Lung (tissue), 12 donors: ENCODE measurements around the gene FAM107A. TPM values are rescaled to one million over a fixed set of nuclear protein-coding genes. Genes with fewer than 3 reads are reported as not detected.

Experiments
- ATAC-seq: fragments of 200-7000 bp; cut with Tn5 transposase; one replicate; pipeline ENCODE4 v1.9.1; 2020; ENCODE audit warnings: moderate number of reproducible peaks; ENCODE audit not compliant: insufficient read depth, low FRiP score
- DNase-seq, 3 donors: peaks; one replicate each; pipeline ENCODE4 v3.0.0-alpha.2; 2013 to 2017
- H3K27ac ChIP-seq, 2 donors: one replicate each; pipeline ENCODE4 v1.5.1; 2013; ENCODE audit warnings: mild to moderate bottlenecking in 2 of 2, moderate library complexity in 2 of 2, control low read depth in 1 of 2, inconsistent platforms in 1 of 2, low read depth in 1 of 2, low read length in 1 of 2
- H3K27me3 ChIP-seq, 3 donors: one replicate each; pipeline ENCODE4 v1.5.1; 2013; ENCODE audit warnings: low read length in 2 of 3; ENCODE audit not compliant: control insufficient read depth in 3 of 3, insufficient read depth in 3 of 3
- H3K36me3 ChIP-seq, 4 donors: one replicate each; pipeline ENCODE4 v1.5.1; 2013; ENCODE audit warnings: low read length in 4 of 4, mild to moderate bottlenecking in 1 of 4, moderate library complexity in 1 of 4; ENCODE audit not compliant: control insufficient read depth in 4 of 4, insufficient read depth in 4 of 4
- H3K4me1 ChIP-seq, 5 donors: one replicate each; pipeline ENCODE4 v1.5.1; 2013; ENCODE audit warnings: low read length in 5 of 5, mild to moderate bottlenecking in 2 of 5, moderate library complexity in 1 of 5; ENCODE audit not compliant: control insufficient read depth in 5 of 5, insufficient read depth in 5 of 5
- H3K4me3 ChIP-seq: one replicate; pipeline ENCODE4 v1.5.1; 2013; ENCODE audit warnings: mild to moderate bottlenecking, control low read depth, moderate library complexity
- H3K9ac ChIP-seq, 2 donors: one replicate each; pipeline ENCODE4 v1.5.1; 2013; ENCODE audit warnings: low read length in 2 of 2, control low read depth in 1 of 2; ENCODE audit not compliant: insufficient read depth in 1 of 2
- H3K9me3 ChIP-seq, 4 donors: one replicate each; pipeline ENCODE4 v1.5.1; 2013; ENCODE audit warnings: low read length in 3 of 4, mild to moderate bottlenecking in 1 of 4, moderate library complexity in 1 of 4; ENCODE audit not compliant: control insufficient read depth in 4 of 4, insufficient read depth in 3 of 4
- WGBS, 2 donors: extraction: QIAGEN DNeasy Blood & Tissue Kit; methylation state at CpG; one replicate each; pipeline ENCODE4 v1.1.7; 2013; 5-methylcytosine and 5-hydroxymethylcytosine counted together
- polyA plus RNA-seq, 2 donors: library from polyadenylated mRNA; stranded (reverse); fragments of 200-250 nt; gene quantifications; one replicate each; pipeline ENCODE4 v1.2.1, GENCODE V29; 2013
- total RNA-seq, 2 donors: library from RNA; depleted of rRNA in 1 of 2; stranded (reverse); fragments of >200 nt in 1 of 2; gene quantifications; one replicate each; pipeline ENCODE4 v1.2.1, GENCODE V29; 2014 to 2021
- TF ChIP-seq, protein P1 (sequence below): IDR thresholded peaks from 2 replicates; pipeline ENCODE4 v1.5.1; 2012; ENCODE audit warnings: mild to moderate bottlenecking; ENCODE audit errors: control extremely low read depth, extremely low read depth
- donor health status: control.
- donor health status: control.
- donor health status: Bipolar disorder and iron deficiency.
- donor health status: healthy.
- donor health status: DM: yes; HTN: yes; CAD: no.

The FAM107A gene
- total and polyA plus RNA-seq, 4 donors, result 4.2 to 83.6 (median 34.7) TPM

GRCh38 chr3:58556001-58556400 is 21.2 kb downstream of the FAM107A start:
- DNase-seq (no peak), ATAC-seq (no peak)
- Histone ChIP-seq H3K4me3 (no peak overlapping the region), H3K27me3 (no peaks in the 10 kb centered on the region), H3K9me3 (peaks cover 0 to 3% (median 0%) of the 10 kb centered on the region in 4 donors), H3K36me3 (no peaks in the 10 kb centered on the region), H3K9ac (no peak overlapping the region), H3K27ac (no peak overlapping the region), H3K4me1 (peaks cover 0 to 9% (median 0%) of the 10 kb centered on the region in 5 donors)
- TF ChIP-seq, protein P1, sequence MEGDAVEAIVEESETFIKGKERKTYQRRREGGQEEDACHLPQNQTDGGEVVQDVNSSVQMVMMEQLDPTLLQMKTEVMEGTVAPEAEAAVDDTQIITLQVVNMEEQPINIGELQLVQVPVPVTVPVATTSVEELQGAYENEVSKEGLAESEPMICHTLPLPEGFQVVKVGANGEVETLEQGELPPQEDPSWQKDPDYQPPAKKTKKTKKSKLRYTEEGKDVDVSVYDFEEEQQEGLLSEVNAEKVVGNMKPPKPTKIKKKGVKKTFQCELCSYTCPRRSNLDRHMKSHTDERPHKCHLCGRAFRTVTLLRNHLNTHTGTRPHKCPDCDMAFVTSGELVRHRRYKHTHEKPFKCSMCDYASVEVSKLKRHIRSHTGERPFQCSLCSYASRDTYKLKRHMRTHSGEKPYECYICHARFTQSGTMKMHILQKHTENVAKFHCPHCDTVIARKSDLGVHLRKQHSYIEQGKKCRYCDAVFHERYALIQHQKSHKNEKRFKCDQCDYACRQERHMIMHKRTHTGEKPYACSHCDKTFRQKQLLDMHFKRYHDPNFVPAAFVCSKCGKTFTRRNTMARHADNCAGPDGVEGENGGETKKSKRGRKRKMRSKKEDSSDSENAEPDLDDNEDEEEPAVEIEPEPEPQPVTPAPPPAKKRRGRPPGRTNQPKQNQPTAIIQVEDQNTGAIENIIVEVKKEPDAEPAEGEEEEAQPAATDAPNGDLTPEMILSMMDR, result no peak
- WGBS, 2 donors, result 92 to 94% methylated on average over 5 of the region's 5 CpGs

GRCh38 chr3:58555203-58555602 is 22.0 kb downstream of the FAM107A start:
- TF ChIP-seq, protein P1, result no peak
- ATAC-seq (no peak), DNase-seq (no peak)
- H3K4me3 ChIP-seq, result no peak overlapping the region
- H3K9me3 ChIP-seq, result peaks cover 0 to 3% (median 0%) of the 10 kb centered on the region in 4 donors
- 70 to 91% methylated on average over 2 of the region's 2 CpGs for WGBS, 2 donors
- H3K9ac ChIP-seq, result no peak overlapping the region
- peaks cover 0 to 5% (median 0%) of the 10 kb centered on the region in 5 donors for H3K4me1 ChIP-seq
- H3K27me3 ChIP-seq, result no peaks in the 10 kb centered on the region
- no peak overlapping the region for H3K27ac ChIP-seq
- H3K36me3 ChIP-seq, result no peaks in the 10 kb centered on the region

DNA sequence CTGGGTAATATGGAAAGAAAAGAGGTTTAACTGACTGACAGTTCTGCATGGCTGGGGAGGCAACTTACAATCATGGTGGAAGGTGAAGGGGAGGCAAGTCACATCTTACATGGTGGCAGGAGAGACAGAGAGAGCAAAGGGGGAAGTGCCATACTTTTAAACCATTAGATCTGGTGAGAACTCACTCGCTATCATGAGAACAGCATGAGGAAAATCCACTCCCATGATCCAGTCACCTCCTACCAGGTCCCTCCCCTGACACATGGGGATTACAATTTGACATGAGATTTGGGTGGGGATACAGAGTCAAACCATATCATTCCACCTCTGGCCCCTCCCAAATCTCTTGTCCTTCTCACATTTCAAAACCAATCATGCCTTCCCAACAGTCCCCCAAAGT is 24.2 kb downstream of the FAM107A start:
- Histone ChIP-seq H3K36me3 (no peaks in the 10 kb centered on the region), H3K9ac (no peak overlapping the region), H3K9me3 (peaks cover 0 to 3% (median 0%) of the 10 kb centered on the region in 4 donors), H3K4me3 (no peak overlapping the region), H3K27ac (no peak overlapping the region), H3K27me3 (no peaks in the 10 kb centered on the region), H3K4me1 (peaks cover 0 to 5% (median 0%) of the 10 kb centered on the region in 5 donors)
- TF ChIP-seq, protein P1, result no peak
- DNase-seq, result no peak
- 97 to 100% methylated on average over 1 of the region's 1 CpG for WGBS, 2 donors
- ATAC-seq, result no peak

DNA sequence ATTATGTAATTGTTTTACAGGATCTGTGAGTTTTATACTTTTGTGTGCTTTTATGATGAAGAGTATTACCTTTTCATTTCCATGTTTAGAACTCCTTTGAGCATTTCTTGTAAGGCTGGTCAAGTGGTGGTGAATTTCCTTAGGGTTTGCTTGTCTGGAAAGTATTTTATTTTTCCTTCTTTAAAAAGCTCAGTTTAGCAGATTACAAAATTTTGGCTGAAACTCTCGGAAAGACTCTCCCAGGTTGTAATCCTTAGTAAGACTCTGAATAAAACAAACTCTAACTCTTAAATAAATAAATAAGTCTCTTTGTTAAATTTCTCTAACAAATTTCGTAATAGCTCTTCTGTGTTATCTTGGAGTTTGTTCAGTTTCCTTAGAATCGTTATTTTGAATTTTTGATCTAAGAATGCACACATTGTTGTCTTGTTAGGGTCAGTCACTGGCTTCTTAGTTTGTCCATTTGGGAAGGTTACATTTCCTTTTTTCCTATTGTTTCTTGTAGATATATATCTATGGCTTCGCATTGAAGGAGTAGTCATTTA is 25.5 kb downstream of the FAM107A start:
- Histone ChIP-seq H3K4me3 (no peak overlapping the region), H3K27ac (no peak overlapping the region), H3K9ac (no peak overlapping the region), H3K36me3 (no peaks in the 10 kb centered on the region), H3K27me3 (no peaks in the 10 kb centered on the region), H3K4me1 (no peaks in the 10 kb centered on the region), H3K9me3 (peaks cover 0 to 3% (median 0%) of the 10 kb centered on the region in 4 donors)
- ATAC-seq (no peak), DNase-seq (no peak)
- TF ChIP-seq, protein P1, result no peak
- WGBS, 2 donors, result 71 to 88% methylated on average over 4 of the region's 4 CpGs
